ENCODE measurements around the gene TBC1D1.

Gene TBC1D1

DNA sequence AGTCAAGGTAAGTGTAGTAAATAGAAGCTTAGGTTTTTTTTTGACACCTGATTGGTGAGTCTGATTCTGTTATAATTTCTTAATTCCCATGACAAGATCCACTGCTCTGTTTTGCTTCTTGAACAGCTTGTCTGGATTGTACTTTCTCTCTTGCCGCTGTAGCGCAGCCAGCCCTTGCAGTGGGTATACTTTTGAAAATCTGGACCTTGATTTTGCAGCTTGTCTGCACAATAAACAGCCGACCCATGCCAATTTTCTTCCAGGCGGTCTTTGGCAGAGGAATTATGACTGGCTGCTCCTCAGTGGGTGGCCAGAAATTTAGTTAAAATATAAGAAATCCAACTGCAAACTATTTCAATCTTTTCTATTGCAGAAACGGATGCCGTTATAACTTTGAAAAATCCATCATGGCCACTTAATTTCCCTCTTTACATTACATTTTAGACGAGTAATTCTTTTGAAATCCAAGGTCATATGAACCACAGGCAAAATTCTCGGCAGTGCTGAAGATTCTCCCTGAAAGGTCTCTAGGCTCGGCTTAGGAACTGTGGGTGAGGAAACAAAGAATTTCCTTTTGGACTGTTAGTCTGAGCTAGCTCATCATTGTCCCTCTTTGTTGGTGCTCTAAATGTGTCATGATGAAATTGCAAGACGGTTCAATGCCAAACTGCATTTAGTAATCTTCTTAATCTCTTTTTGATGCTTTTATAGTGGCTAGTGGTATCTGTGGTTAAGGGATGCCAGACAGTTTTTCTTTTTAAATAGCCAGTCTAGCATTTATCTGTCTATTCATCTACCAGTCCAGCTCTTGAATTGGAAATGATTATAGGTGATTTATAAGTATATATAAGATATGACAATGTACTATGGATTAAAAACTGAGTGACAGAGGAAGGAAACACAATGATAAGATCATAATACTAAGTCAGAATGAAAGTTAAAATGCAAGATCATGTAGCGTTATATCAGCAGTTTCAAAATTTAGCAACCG lies 37.8 kb downstream of the TBC1D1 start:
- no peak for DNase-seq

DNA sequence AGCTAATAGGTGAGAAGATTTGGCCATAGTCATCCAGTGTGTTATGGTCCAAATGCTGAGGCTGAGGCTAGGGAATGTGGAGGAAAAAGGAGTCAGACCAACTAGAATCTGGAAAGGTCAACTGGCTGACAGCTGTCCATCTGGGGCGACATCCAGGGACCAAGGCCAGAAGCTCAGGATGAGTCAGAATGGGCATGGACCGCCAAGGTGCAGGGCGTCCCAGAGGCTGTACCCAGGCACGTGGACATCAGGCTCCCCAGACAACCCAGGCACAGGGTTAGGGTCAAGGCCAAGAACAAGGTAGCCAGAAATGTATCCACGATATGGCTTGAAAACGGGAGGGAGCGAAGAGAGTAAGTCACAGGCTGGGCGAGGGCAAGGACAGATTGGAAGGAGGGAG lies 43.2 kb downstream of the TBC1D1 start:
- DNase-seq, result no peak

DNA sequence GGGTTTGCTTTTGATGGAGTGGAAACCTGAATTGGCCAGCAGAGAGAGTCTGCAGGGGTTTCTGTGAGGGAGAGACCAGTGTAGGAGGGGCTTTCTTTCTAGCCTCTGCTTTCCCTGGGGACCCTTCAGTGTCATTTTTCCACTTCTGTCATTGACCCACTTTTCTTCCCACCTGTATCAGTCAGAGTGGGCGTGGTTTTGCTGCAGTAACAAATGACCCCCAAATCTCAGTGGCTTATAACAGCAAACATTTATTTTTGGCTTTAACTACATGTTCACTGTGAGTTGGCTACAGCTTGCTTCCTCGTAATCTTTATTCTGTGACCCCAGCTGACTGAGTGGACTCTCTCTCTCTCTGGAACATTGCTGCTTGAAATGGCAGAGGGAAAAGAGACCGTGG lies 43.7 kb downstream of the TBC1D1 start:
- DNase-seq, result no peak

DNA sequence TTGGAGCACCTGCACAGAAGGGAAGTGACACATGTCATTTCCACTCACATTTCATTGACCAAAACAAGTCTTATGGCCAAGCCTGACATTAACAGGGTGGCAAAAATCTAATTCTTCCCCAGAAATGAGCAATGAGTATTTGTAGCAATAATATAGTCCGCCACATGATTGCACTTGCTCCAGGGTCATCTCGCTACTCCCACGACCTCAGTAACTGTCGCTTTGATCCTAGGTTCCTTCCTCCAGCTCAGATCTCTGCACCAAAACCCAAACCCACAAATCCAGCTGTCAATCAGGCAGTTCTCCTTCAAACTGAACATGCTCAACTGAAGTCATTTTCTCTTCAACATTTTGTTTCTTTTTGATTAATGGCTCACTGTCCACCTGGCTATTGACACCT lies 44.1 kb downstream of the TBC1D1 start:
- DNase-seq, result no peak

DNA sequence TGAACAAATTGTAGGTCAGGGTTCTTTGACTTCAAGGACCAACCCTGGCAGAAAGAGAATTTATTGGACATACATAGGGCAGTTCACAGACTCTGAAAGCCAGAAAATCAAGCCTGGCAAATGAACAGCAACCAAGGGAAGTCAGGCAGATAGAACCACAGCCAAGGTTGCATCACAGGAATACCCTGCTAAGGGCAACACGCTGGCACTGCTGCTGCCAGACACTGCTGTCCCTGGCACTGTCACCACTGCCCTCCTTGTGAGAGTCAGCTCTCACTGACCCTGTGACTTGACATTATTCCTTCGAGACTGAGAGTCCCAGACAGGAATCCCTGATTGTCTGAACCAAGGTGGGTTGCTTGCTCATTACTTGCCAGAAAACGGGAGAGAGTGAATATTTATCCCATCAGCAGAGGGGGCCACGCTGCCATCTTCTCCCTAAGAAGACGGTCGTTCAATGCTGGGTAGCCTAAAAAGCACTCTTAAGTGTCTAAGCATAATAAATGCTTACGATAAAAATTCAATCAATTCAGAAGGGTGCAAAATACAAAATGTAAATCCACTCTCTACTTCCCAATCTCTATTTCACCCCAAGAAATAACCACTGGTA lies 46.1 kb downstream of the TBC1D1 start:
- DNase-seq, result no peak

DNA sequence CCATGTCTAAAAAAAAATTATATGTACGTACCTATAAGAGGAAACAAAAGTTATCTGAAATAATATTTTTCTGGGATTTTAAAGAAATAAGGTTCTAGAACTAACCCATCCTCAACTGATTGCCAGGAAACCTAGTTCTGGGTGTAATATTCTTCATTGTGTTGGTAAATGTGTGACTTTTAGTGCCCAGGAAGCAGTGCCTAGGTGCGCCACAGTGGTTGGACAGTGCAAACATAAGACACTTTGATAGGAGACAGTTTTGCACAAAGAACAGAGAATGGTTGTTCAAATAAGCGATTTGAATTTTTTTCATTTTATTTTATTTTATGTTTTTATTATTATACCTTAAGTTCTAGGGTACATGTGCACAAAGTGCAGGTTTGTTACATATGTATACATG lies 47.3 kb downstream of the TBC1D1 start:
- DNase-seq, result no peak

DNA sequence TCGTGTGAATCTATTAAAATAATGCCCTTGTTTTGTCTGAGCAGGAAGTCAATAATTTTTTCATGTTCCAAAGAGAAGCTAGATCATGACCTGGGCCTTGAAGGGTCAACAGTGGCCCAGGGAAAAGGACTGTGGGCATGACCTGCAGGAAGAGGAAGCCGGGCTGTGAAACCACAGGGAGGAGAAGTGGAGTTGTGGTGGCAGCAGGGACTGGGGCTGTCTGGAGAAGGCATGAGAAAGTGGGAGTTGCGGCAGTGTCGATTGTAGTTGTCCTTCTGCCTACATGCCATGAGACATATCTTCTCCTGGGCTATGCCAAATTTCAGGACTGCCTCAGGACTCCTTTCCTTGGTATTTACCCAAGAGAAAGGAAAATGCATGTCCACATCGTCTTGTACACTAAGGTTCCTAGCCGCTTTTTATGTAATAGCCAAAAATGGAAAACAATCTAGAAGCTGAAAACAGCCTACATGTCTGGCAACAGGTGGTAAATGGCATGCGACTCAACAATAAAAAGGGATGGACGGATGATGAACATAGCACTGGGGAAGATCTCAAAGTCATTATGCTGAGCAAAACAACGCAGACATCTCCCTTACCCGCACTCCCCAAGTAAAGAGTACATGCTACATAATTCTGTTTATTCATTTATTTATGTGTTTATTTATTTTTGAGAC lies 55.8 kb downstream of the TBC1D1 start:
- DNase-seq, result no peak

DNA sequence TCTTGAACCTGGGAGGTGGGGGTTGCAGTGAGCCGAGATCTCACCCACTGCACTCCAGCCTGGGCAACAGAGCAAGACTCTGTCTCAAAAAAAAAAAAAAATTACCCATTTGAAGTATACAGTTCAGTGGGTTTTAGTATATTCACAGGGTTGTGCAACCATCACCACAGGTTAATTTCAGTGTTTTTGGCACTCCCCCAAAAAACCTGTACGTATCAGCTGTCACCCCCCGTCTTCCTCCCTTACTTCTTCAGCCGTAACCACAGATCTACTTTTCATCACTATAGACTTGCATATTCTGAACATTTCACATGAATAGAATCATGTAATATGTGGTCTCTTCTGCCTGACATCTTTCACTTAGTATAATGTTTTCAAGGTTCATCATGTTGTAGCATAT lies 57.7 kb downstream of the TBC1D1 start:
- DNase-seq, result no peak

DNA sequence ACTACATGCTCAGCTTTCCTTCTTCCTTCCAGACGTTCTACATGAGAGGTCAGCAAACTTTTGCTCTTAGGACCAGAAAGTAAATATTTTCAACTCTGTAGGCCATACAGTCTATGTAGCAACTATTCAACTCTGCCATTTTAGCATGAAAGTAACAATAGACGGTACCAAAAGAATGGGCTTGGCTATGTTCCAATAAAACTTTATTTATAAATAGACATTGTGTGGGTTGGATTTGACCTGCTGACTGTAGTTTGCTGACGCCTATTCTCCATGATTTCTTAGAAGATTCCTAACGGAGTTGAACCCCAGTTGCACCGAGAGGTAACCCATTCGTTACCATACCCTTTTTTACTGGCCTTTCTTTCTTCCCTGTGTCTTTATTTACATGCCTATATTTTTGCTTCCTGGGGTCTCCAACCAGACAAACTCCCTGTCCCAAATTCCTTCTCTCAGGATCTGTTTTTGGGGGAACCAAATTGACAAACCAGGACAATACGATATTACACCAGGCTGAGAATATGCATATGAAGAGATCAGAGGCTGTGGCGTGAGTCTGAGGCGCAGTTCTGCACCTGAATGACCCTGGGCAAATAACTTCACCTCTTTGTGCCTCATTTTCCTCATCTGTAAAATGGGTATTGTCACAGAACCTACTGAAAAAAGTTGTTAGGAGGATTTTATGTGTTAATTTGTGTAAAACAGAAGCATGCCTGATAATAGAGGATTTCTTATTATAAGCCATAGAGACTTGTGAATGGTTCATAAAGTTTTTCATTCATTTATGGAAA lies 58.9 kb downstream of the TBC1D1 start:
- no peak for DNase-seq

DNA sequence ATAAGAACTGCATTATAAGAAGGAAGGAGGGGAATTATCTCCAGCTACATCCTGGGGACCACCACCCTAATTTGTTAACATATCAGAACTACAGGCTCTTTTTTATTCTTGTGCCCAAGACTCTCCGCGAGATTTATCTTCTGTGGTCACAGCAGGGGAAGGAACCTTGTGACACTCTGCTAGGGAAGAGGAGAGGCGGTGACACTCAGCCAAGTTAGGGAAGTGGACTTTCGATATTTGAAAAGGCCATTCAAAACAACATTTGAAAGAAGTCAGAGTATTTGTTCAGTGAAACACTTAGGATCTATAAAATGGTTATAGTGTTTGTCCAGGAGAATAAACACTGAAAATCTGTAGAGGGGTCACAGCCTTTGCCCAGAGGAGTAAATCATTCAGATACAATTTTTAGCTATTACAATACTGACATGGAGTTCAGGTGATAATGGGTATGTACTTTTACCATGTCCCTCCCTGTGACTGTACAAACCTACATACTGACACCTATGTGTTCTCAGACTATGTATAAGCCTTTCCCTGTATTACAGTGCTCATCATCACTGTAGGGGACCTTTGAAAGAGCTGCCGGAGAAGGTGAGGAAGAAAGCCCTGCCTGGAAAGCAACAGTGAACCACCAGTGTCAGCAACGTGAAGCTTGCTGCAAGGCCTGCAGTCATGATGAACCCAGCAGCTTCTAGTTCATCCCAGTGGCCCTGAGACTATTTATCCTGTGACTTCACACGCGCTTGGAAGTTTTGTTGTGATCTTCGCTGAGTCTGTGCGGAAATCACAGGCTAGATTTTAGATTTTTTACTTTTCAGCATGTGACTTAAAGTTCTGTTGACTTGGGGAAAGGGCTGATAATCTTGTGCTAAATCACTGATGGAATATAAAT lies 60.8 kb downstream of the TBC1D1 start:
- no peak for DNase-seq

DNA sequence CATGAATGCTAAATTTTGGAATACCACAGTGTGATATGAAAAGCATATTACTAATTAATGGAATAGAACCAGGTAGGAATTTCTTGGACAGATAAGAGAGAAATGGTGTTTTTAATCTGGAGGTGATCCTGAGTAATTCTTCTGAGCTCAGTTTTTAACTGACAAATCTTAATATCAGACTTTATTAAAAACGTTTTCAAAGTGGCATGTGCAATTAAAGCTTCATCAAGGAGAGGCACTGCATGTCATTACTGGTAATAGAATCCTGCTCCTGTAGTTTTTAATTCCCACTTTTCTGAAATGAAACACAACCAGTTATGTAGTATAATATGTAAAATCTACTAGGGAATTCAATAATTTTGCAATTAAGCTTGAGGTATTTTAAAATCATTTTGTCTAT lies 62.3 kb downstream of the TBC1D1 start:
- no peak for DNase-seq

DNA sequence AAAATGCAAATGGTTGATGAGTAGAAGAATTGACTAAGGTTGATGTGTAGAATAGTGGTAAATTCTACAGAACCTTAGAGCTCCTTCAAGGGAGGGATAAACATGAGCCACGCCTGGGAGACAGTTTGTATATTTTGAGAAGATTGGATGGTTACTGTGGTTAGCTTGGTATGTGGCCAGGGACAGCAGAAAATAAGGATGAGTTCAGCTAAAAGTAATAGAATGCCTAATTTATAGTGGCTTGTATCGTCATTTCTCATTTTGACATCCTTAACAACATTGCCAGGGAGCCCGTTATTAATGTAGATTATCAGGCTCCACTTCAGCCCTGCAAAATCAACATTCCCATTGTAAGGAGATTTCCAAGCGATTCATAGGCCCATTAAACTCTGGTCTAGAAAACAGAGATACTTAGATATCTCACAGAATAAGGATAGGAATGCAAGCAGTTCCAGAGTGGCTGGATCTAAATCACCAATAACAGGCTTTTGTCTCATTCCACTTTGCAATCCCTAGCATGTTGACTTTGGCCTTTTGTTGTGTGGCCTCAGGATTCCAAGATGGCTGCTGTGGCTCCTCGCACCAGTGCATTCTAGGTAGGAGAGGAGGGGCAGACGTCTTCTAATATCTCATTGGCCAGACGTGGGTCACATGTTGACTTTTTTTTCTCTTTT lies 62.9 kb downstream of the TBC1D1 start:
- DNase-seq, result no peak

DNA sequence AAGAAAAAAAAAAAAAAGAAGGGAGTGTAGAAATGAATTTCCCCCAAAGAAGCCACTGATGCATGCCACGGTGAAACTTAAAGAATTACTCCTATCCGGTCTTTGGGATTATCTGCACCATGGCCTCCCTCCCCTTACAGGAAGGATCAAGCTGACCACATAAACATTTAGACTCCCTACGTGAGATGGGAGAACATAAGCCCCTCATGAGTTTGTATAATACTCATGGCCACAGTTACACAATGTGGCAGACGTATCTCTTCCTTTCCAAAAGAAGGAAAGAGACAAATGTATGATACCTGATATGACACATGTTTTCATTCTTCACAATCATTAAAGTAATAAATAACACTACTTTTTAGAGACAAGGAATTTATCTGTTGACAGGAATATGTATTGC lies 66.1 kb downstream of the TBC1D1 start:
- DNase-seq, result no peak

DNA sequence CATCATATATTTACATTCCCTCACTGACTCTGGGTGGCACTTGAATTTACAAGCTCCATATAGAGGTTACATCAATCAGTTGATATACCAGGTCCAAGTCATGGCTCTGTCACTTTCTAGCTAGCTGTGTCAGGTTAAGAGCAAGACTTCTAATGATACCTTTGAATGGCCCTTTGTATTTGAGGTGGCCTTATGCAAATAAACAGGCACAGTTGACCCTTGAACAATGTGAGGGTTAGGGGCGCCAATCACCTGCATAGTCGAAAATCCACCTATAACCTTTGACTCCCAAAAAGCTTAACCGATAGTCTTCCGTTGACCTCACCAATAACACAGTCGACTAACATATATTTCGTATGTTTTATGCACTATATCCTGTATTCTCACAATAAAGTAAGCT lies 68.0 kb downstream of the TBC1D1 start:
- DNase-seq, result no peak

DNA sequence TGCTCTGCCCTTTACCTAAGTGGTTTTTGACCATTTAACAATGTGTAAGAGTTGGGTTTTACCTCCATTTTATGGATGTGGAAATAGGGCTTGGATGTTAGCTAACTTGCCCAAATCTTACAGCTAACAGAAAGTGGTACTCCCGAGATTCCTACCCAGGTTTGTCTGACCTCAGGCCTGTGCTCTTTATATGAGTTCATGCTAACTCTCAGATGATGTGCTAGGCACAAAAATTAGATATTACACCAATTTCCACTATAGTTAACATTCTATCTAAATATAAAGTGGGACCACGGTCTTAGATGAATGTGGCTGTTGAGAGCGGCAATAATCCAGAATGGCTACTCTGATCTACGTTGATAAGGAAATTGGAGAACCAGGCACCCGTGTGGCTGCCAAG lies 69.2 kb downstream of the TBC1D1 start, which contains the start of gene PTTG2:
Gene PTTG2, plus strand, starts transcription at position 301 of the 400 bp plus-strand sequence. Its CDS starts 37 bp downstream, at position 338.
- DNase-seq, result no peak

DNA sequence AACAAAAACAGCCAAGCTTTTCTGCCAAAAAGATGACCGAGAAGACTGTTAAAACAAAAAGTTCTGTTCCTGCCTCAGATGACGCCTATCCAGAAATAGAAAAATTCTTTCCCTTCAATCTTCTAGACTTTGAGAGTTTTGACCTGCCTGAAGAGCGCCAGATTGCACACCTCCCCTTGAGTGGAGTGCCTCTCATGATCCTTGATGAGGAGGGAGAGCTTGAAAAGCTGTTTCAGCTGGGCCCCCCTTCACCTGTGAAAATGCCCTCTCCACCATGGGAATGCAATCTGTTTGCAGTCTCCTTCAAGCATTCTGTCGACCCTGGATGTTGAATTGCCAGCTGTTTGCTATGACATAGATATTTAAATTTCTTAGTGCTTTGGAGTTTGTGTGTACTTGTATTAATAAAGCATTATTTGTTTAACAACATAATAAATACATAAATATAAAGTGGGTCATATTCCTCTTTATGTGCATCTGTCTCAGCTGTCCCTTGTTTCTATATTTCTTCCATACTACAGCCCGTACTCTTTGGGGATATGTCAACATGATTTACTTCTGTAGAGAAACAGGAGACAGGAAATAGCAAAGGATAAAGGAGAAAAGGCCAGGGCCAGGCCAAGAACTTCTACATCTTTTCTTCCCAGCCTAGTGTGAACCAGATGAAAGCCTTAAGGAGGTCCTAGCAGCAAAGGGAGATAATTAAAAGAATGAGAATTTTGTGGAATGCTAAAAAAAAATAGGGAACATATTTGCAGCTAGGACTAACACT lies 70.0 kb downstream of the TBC1D1 start:
- no peak for DNase-seq

DNA sequence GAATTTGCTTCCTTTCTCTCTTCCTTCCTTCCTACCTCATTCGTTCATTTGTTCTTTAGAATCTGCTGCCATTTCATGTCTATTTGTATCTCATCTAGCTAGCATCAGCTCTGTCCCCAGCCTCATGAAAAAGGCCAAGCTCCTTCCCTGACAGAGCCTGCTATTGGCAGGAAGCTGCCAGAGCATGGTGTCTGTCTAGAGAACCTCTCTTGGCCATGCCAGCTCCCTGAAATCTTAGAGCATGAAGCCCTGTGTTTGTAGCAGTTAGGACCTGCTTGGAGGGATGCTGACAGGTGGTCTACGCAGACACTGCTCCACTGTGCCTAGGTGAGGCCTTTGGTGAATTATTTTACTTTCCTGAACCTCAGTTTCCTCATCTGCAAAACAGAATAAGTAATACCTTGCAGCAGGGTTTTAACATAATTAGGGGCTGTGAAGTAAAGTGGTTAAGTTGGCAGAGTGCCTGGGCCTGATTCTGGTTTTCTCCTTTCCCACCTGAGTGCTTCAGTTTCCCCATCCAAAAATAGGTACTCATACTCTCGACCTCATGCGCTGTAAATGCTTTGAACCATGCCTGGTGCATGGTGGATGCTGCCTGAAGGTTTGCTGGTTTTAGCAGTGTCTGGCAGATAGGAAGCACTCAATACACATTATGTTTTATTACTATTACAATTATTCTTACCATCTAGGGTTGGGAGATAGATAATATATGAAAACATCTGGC lies 74.0 kb downstream of the TBC1D1 start:
- DNase-seq, result no peak

DNA sequence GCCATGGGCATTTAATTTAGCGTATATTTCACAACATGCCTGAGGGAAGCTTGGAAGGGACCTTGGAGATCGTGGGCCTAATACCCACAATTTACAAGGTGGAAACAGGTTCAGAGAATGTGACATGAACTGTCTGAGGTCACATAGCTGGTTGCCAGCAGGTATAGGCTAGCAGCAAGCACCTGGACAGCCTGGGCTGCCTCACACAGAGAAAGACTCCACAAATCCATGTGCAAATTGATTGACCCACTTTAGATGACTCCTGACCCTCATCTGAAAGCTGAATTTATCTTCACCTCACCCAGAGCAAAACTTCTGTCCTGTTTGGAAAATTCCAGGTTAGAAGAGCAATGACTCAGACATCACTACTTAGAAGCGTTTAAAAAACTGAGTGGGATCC lies 75.2 kb downstream of the TBC1D1 start:
- DNase-seq, result no peak

DNA sequence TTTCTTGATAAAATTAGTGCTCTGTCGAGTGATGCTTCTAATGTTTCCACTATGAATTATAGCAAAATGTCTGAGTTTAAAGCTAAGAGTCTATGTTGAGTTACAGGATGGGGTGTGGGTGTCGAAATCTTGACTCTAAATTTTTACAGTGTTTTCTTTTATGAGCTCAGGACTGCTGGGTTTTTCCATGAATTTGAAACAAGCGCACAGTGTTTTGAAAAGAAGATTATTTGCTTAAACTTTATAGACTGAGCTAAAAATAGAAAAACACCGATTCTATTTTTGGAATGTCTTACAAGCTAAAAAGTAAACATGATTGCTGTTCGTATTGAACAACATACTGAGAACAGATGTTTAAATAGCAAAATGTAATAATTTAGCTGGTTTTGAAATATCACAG lies 76.9 kb downstream of the TBC1D1 start:
- no peak for DNase-seq

DNA sequence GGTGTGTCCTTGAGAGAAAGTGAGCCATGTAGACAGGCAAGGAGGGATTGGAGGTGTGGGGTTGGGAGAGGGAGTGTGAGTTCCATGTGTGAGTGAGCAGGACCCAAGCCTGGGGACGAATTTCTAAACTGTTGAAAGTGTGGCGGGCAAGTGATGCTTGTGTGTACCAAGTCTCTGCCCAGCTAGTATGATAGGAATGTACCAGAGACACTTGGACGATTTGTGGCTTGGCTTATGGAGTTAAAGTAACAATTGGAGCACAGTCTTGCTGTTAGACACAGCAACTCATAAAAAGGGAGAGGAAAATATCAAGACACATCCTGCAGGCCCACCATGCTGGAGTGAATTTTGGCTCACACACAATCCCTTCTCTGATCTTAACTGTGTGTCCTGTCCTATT lies 77.9 kb downstream of the TBC1D1 start:
- DNase-seq, result no peak

Measured in COR-L47 (cell line).